K562 (cell line): ENCODE results near the gene UTP25. TPM values are rescaled to one million over a fixed set of nuclear protein-coding genes. Genes with fewer than 3 reads are reported as not detected.

Experiments
- ATAC-seq: fragments of 200-7000 bp; cut with Tn5 transposase; 3 replicates; pipeline ENCODE4 v1.9.1; 2020; ENCODE audit warnings: moderate library complexity
- BruUV-seq: library from RNA; stranded (reverse); fragments of 400-500 nt; replicated peaks from 2 replicates; lab custom pipeline; 2021; lab: Mats Ljungman, UMichigan
- CTCF ChIA-PET: fragments of 300-600 bp; formaldehyde crosslinking; extraction: SDS; loops from one replicate; lab custom pipeline; 2021; ENCODE audit warnings: low intra/inter-chr PET ratio; lab: Yijun Ruan, JAX
- POLR2A ChIA-PET: fragments of 300-600, 350-650 bp; sonication (Branson Sonifier 250); formaldehyde crosslinking; extraction: SDS; loops from one replicate; lab custom pipeline; 2021; ENCODE audit warnings: antibody characterized with exemption, inconsistent platforms; lab: Yijun Ruan, JAX
- DNase-seq, 4 experiments: peaks; one replicate each; pipeline versions ENCODE4 v3.0.0 to v3.0.0-alpha.2; 2011 to 2018; ENCODE audit warnings: low spot score in 3 of 4, mixed read lengths in 3 of 4; ENCODE audit errors: extremely low read depth in 1 of 4
- FAIRE-seq: peaks from 2 replicates; lab custom pipeline; 2011; peaks lifted over from hg19 to GRCh38; lab: Jason Lieb, UNC
- H2AFZ ChIP-seq: 2 replicates; pipeline ENCODE4 v1.6.0; 2011; ENCODE audit warnings: low read depth, low read length, control low read depth, inconsistent platforms
- H3K27ac ChIP-seq: fragments of 200-600 bp; 3 replicates; pipeline ENCODE4 v1.8.0; 2011; ENCODE audit warnings: low read depth, mild to moderate bottlenecking, control low read depth, inconsistent platforms, low read length, moderate library complexity, mixed read lengths; ENCODE audit errors: extremely low read depth
- H3K27me3 ChIP-seq, 2 experiments: fragments of 300-600 bp in 1 of 2; 2 replicates in 1 of 2; 3 replicates in 1 of 2; pipeline versions ENCODE4 v1.6.0 to v1.8.0; 2011; ENCODE audit warnings: inconsistent platforms in 2 of 2, low read length in 2 of 2, mild to moderate bottlenecking in 1 of 2, mixed read lengths in 1 of 2, moderate library complexity in 1 of 2; ENCODE audit not compliant: control insufficient read depth in 2 of 2, insufficient read depth in 2 of 2
- H3K36me3 ChIP-seq: fragments of 300-600 bp; 3 replicates; pipeline ENCODE4 v1.8.0; 2011; ENCODE audit warnings: mild to moderate bottlenecking, low read length, inconsistent platforms; ENCODE audit not compliant: control insufficient read depth, insufficient read depth
- H3K4me1 ChIP-seq, 2 experiments: fragments of 200-600 bp in 1 of 2; replicated peaks in 1 of 2; 2 replicates in 1 of 2; 3 replicates in 1 of 2; pipeline versions ENCODE4 v1.5.1 to v1.8.0; 2011; ENCODE audit warnings: inconsistent platforms in 2 of 2, low read length in 2 of 2, mild to moderate bottlenecking in 1 of 2, mixed read lengths in 1 of 2, moderate library complexity in 1 of 2; ENCODE audit not compliant: control insufficient read depth in 2 of 2, insufficient read depth in 2 of 2
- H3K4me2 ChIP-seq: 2 replicates; pipeline ENCODE4 v1.6.1; 2011; ENCODE audit warnings: low read length, control low read depth, inconsistent platforms, mixed read lengths; ENCODE audit not compliant: insufficient read depth
- H3K4me3 ChIP-seq: fragments of 200-600 bp; sonication (generic), shearing (Covaris generic); 2 replicates; pipeline ENCODE4 v1.5.1; 2016; ENCODE audit warnings: control low read depth, inconsistent platforms
- H3K79me2 ChIP-seq: fragments of 200-600 bp; 3 replicates; pipeline ENCODE4 v1.8.0; 2011; ENCODE audit warnings: low read length, inconsistent platforms; ENCODE audit not compliant: control insufficient read depth, insufficient read depth
- H3K9ac ChIP-seq, 2 experiments: 2 replicates each; pipeline versions ENCODE4 v1.6.0 to v1.6.1; 2011; ENCODE audit warnings: low read depth in 2 of 2, low read length in 2 of 2, control low read depth in 1 of 2, inconsistent platforms in 1 of 2, mild to moderate bottlenecking in 1 of 2, mixed read lengths in 1 of 2; ENCODE audit not compliant: insufficient read depth in 1 of 2
- H3K9me1 ChIP-seq: one replicate; pipeline ENCODE4 v1.6.0; 2011; ENCODE audit warnings: inconsistent platforms, mild to moderate bottlenecking, low read length, moderate library complexity; ENCODE audit not compliant: control insufficient read depth, insufficient read depth
- H3K9me3 ChIP-seq: replicated peaks from 2 replicates; pipeline ENCODE4 v1.5.1; 2011; ENCODE audit warnings: low read depth, low read length, inconsistent platforms; ENCODE audit not compliant: control insufficient read depth, insufficient read depth
- H4K20me1 ChIP-seq: replicated peaks from 2 replicates; pipeline ENCODE4 v1.6.1; 2011; ENCODE audit warnings: low read length, inconsistent platforms, mixed read lengths; ENCODE audit not compliant: control insufficient read depth, insufficient read depth
- FOSL1 ChIP-seq: fragments of 200-800 bp; sonication (Bioruptor generic); conservative IDR thresholded peaks from 2 replicates; pipeline ENCODE4 v1.6.1; 2016; ENCODE audit warnings: missing genetic modification characterization, missing compliant biosample characterization
- NFIC ChIP-seq: fragments of 450-650 bp; IDR thresholded peaks from 2 replicates; pipeline ENCODE4 v1.6.1; 2017; ENCODE audit warnings: mild to moderate bottlenecking, inconsistent platforms
- NFIX ChIP-seq: fragments of 250-450 bp; sonication (Bioruptor Pico); IDR thresholded peaks from 2 replicates; pipeline ENCODE4 v1.4.0; 2020; ENCODE audit warnings: low read depth, mild to moderate bottlenecking, moderate library complexity
- RBM14 ChIP-seq: fragments of 200-400 bp; formaldehyde crosslinking; IDR thresholded peaks from 2 replicates; pipeline ENCODE4 v1.6.1; 2018; ENCODE audit warnings: low read depth, mild to moderate bottlenecking, low read length, moderate library complexity, borderline replicate concordance; ENCODE audit not compliant: insufficient read depth
- RHOXF2B ChIP-seq: fragments of 250-450 bp; sonication (Bioruptor Pico); conservative IDR thresholded peaks from 2 replicates; pipeline ENCODE4 v1.5.1; 2021
- SAFB2 ChIP-seq: fragments of 200-400 bp; formaldehyde crosslinking; IDR thresholded peaks from 2 replicates; pipeline ENCODE4 v1.6.1; 2018; ENCODE audit warnings: borderline replicate concordance, low read length, low read depth, moderate library complexity; ENCODE audit not compliant: severe bottlenecking
- SP1 ChIP-seq: sonication (generic); formaldehyde crosslinking; IDR thresholded peaks from 2 replicates; pipeline ENCODE4 v1.8.1; 2022; ENCODE audit warnings: mild to moderate bottlenecking, missing genetic modification reagents
- TEAD2 ChIP-seq: fragments of 450-650 bp; IDR thresholded peaks from 2 replicates; pipeline ENCODE4 v1.6.1; 2016; ENCODE audit warnings: missing genetic modification characterization, control low read depth, missing compliant biosample characterization
- XRCC4 ChIP-seq: IDR thresholded peaks from one replicate; pipeline ENCODE4 v1.6.1; 2011; ENCODE audit not compliant: insufficient read depth, insufficient read length; ENCODE audit errors: extremely low read depth
- ZNF263 ChIP-seq: sonication (generic); formaldehyde crosslinking; IDR thresholded peaks from 2 replicates; pipeline ENCODE4 v1.8.0; 2022; ENCODE audit warnings: mild to moderate bottlenecking, missing genetic modification reagents, borderline replicate concordance
- ZSCAN29 ChIP-seq: fragments of 450-650 bp; IDR thresholded peaks from 2 replicates; pipeline ENCODE4 v1.6.1; 2017
- WGBS: fragments of 100-300 bp; shearing (Covaris generic); methylation state at CpG from one replicate; pipeline ENCODE4 v1.1.6; 2016; ENCODE audit warnings: low coverage, mixed read lengths; ENCODE audit not compliant: insufficient coverage; ENCODE audit errors: missing lambda C conversion rate; 5-methylcytosine and 5-hydroxymethylcytosine counted together
- in situ Hi-C: fragments of 300-500 bp; cut with MboI; formaldehyde crosslinking; loops from 4 replicates; pipeline ENCODE4 v1.15.0; 2018; ENCODE audit warnings: inconsistent platforms, mixed read lengths
- intact Hi-C: fragments of 100-400 bp; cut with micrococcal nuclease; formaldehyde crosslinking; loops from 2 replicates; pipeline ENCODE4 v1.14.2; 2022
- polyA plus RNA-seq, 8 experiments: library from polyadenylated mRNA; depleted of rRNA in 4 of 8; stranded (reverse) in 5 of 8; unstranded in 3 of 8; fragments of >200 nt; fragmentation: Nextera tagmentation in 2 of 8; fragmentation: Illumina TruSeq in 1 of 8; extraction: Ambion mirVana in 2 of 8; extraction: Trizol in 1 of 8; gene quantifications; 2 replicates each; pipeline versions ENCODE4 v1.2.1 to v1.2.3, GENCODE V29; 2011 to 2014; ENCODE audit warnings: inconsistent platforms in 1 of 8, missing spikeins in 1 of 8
- total RNA-seq, 7 experiments: library from RNA; depleted of rRNA in 6 of 7; stranded (reverse); fragments of >200 nt in 6 of 7; fragmentation: Illumina TruSeq in 2 of 7; extraction: Trizol in 2 of 7; gene quantifications; 2 replicates each; pipeline versions ENCODE4 v1.2.1 to v1.2.3, GENCODE V29; 2011 to 2021; ENCODE audit warnings: low replicate concordance in 1 of 7
- TF ChIP-seq, protein P1 (sequence below): IDR thresholded peaks from 3 replicates; pipeline ENCODE4 v1.6.1; 2011; ENCODE audit warnings: borderline replicate concordance, mild to moderate bottlenecking; ENCODE audit not compliant: insufficient read length, insufficient read depth
- TF ChIP-seq, protein P2 (sequence below): fragments of 250-450 bp; sonication (Bioruptor Pico); IDR thresholded peaks from 2 replicates; pipeline ENCODE4 v1.5.0; 2021; ENCODE audit warnings: mild to moderate bottlenecking, borderline replicate concordance

UTP25 gene
- total and polyA plus RNA-seq, 9 of the 15 experiments (the other 6 are each of a cell fraction or from before 2014, with no cell fraction given) = 5.7 to 17.6 (median 12.0) TPM

DNA sequence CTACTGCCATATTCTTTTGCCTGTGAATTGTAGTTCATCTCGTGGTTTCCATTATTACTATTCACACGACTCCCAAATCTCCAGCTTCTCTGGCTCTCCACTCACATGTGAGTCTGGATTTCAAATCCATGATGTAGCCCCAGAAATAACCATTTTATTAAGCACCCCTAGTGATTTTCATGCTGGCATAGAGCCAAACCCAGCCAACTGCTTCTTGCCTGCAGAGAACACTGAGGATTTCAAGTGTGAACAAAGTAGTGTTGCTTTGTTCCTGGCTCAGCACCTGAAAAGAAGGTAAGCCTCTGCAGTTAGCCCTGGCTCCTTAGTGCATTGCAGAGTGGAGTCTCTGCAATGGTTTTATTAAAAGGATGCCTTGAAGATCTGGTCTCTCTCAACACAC is 25.9 kb downstream of the UTP25 start:
- TF ChIP-seq NFIC (peak; percentile 86), NFIX (CRISPR knock-in tag) (peak; percentile 63)
- TF ChIP-seq, protein P1, sequence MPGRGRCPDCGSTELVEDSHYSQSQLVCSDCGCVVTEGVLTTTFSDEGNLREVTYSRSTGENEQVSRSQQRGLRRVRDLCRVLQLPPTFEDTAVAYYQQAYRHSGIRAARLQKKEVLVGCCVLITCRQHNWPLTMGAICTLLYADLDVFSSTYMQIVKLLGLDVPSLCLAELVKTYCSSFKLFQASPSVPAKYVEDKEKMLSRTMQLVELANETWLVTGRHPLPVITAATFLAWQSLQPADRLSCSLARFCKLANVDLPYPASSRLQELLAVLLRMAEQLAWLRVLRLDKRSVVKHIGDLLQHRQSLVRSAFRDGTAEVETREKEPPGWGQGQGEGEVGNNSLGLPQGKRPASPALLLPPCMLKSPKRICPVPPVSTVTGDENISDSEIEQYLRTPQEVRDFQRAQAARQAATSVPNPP = no peak
- BruUV-seq = no TSS peak
- no peaks in the 10 kb centered on the region for H3K9me3 ChIP-seq
- no peaks in the 10 kb centered on the region; the same call in 2 of the 3 replicates for H3K79me2 ChIP-seq
- ChIA-PET POLR2A (no interaction called here), CTCF (interaction anchor here (0.7 kb wide), 1 partner anchor 1912 kb away, joined by 3 read pairs; no protein-coding TSS in a partner anchor)
- H3K9ac ChIP-seq = no peak overlapping the region
- no peak overlapping the region for H3K4me2 ChIP-seq
- peaks cover 57% of the 10 kb centered on the region for H3K36me3 ChIP-seq
- no peak for DNase-seq
- H2AFZ ChIP-seq = no peak overlapping the region
- H3K27ac ChIP-seq = no peak overlapping the region
- WGBS = 91% methylated on average over 2 of the region's 2 CpGs
- H3K4me3 ChIP-seq = no peak overlapping the region
- H4K20me1 ChIP-seq = no peaks in the 10 kb centered on the region
- intact Hi-C loops (no loop called here), in situ Hi-C loops (loop anchor here (10.0 to 25.0 kb wide), 2 partner anchors 461 to 1284 kb away; partner anchors contain the start of gene KCNH1)
- no peaks in the 10 kb centered on the region for H3K9me1 ChIP-seq
- ATAC-seq = no peak
- no peaks in the 10 kb centered on the region for H3K4me1 ChIP-seq
- H3K27me3 ChIP-seq = no peaks in the 10 kb centered on the region
- no peak for FAIRE-seq

GRCh38 chr1:209854196-209854595 is 26.4 kb downstream of the UTP25 start:
- intact Hi-C loops (no loop called here), in situ Hi-C loops (loop anchor here (10.0 to 25.0 kb wide), 2 partner anchors 461 to 1283 kb away; partner anchors contain the start of gene KCNH1)
- WGBS = 85% methylated on average over 3 of the region's 3 CpGs
- no peaks in the 10 kb centered on the region for H4K20me1 ChIP-seq
- no peaks in the 10 kb centered on the region for H3K27me3 ChIP-seq
- ATAC-seq (no peak), DNase-seq (no peak), FAIRE-seq (no peak)
- H3K9ac ChIP-seq = no peak overlapping the region
- no peaks in the 10 kb centered on the region for H3K79me2 ChIP-seq
- ChIA-PET POLR2A (interaction anchor here (1.0 to 1.7 kb wide), 2 partner anchors 10 to 12 kb away, joined by 3 to 6 read pairs; no protein-coding TSS in a partner anchor), CTCF (interaction anchor here (0.7 kb wide), 1 partner anchor 1911 kb away, joined by 3 read pairs; no protein-coding TSS in a partner anchor)
- H2AFZ ChIP-seq = no peak overlapping the region
- no peak overlapping the region for H3K4me3 ChIP-seq
- peaks cover 52% of the 10 kb centered on the region for H3K36me3 ChIP-seq
- H3K27ac ChIP-seq = no peak overlapping the region
- BruUV-seq = no TSS peak
- no peak overlapping the region for H3K4me2 ChIP-seq
- no peaks in the 10 kb centered on the region for H3K9me3 ChIP-seq
- H3K4me1 ChIP-seq = no peaks in the 10 kb centered on the region
- no peaks in the 10 kb centered on the region for H3K9me1 ChIP-seq
- TF ChIP-seq RHOXF2B (CRISPR knock-in tag) (no peak), RBM14 (no peak), ZSCAN29 (no peak), XRCC4 (no peak), ZNF263 (CRISPR knock-in tag) (no peak), TEAD2 (tag) (no peak), SP1 (CRISPR knock-in tag) (no peak), FOSL1 (tag) (no peak), SAFB2 (no peak)
- TF ChIP-seq, protein P2, sequence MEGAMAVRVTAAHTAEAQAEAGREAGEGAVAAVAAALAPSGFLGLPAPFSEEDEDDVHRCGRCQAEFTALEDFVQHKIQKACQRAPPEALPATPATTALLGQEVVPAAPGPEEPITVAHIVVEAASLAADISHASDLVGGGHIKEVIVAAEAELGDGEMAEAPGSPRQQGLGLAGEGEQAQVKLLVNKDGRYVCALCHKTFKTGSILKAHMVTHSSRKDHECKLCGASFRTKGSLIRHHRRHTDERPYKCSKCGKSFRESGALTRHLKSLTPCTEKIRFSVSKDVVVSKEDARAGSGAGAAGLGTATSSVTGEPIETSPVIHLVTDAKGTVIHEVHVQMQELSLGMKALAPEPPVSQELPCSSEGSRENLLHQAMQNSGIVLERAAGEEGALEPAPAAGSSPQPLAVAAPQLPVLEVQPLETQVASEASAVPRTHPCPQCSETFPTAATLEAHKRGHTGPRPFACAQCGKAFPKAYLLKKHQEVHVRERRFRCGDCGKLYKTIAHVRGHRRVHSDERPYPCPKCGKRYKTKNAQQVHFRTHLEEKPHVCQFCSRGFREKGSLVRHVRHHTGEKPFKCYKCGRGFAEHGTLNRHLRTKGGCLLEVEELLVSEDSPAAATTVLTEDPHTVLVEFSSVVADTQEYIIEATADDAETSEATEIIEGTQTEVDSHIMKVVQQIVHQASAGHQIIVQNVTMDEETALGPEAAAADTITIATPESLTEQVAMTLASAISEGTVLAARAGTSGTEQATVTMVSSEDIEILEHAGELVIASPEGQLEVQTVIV (CRISPR knock-in tag) = no peak
